Body of pancreas (tissue), 4 donors: ENCODE measurements around the gene KAZALD1. TPM values are rescaled to one million over a fixed set of nuclear protein-coding genes. Genes with fewer than 3 reads are reported as not detected.

Experiments
- ATAC-seq: fragments of 150-250 bp; one replicate; pipeline ENCODE4 v1.9.1; 2016
- DNase-seq, 4 donors: peaks; one replicate each; pipeline ENCODE4 v3.0.0-alpha.2; 2019
- H3K27ac ChIP-seq, 4 donors: fragments of 200-600 bp; sonication (generic); 1 replicate in 3 of 4; 2 replicates in 1 of 4; pipeline versions ENCODE4 v1.5.1 to v1.6.1; 2016 to 2019; ENCODE audit warnings: mild to moderate bottlenecking in 1 of 4, mixed read lengths in 1 of 4, moderate library complexity in 1 of 4
- H3K27me3 ChIP-seq, 2 donors: fragments of 200-600 bp; sonication (generic); one replicate each; pipeline ENCODE4 v1.6.0; 2016; ENCODE audit warnings: mild to moderate bottlenecking in 1 of 2
- H3K36me3 ChIP-seq, 2 donors: fragments of 200-600 bp; sonication (generic); replicated peaks in 1 of 2; 2 replicates each; pipeline ENCODE4 v1.5.1; 2016; ENCODE audit warnings: low read depth in 2 of 2; ENCODE audit not compliant: insufficient read depth in 1 of 2
- H3K4me1 ChIP-seq: fragments of 200-600 bp; sonication (generic); one replicate; pipeline ENCODE4 v1.6.0; 2016
- H3K4me3 ChIP-seq, 2 donors: fragments of 200-600 bp; sonication (generic); 1 replicate in 1 of 2; 2 replicates in 1 of 2; pipeline ENCODE4 v1.5.1; 2016 to 2019
- H3K9me3 ChIP-seq, 3 donors: fragments of 200-600 bp; sonication (generic); 1 replicate in 2 of 3; 2 replicates in 1 of 3; pipeline ENCODE4 v1.5.1; 2016
- CTCF ChIP-seq, 7 experiments: fragments of 450-650 bp in 4 of 7; fragments of 200-600 bp in 3 of 7; sonication (generic) in 3 of 7; IDR thresholded peaks; one replicate each; pipeline ENCODE4 v1.5.1; 2016 to 2019; ENCODE audit warnings: antibody characterized with exemption in 7 of 7
- POLR2A ChIP-seq, 3 donors: fragments of 450-650 bp; IDR thresholded peaks; one replicate each; pipeline ENCODE4 v1.6.1; 2016; ENCODE audit warnings: antibody characterized with exemption in 3 of 3, mild to moderate bottlenecking in 2 of 3
- WGBS, 2 donors: methylation state at CpG; one replicate each; pipeline ENCODE4 v1.1.5; 2017; 5-methylcytosine and 5-hydroxymethylcytosine counted together
- intact Hi-C: fragments of 100-400 bp; cut with DNase I; formaldehyde crosslinking; loops from one replicate; pipeline ENCODE4 v1.15.1; 2023
- total RNA-seq, 2 donors: library from RNA; depleted of rRNA; stranded (reverse); fragments of >200 nt; gene quantifications; one replicate each; pipeline ENCODE4 v1.1.0, GENCODE V29; 2016

The KAZALD1 gene
- total RNA-seq, 2 donors from 2014 or later: 1.6 to 1.8 TPM

GRCh38 chr10:101035916-101036702 is 25.7 kb upstream of the KAZALD1 start:
- no peaks in the 10 kb centered on the region for H3K27me3 ChIP-seq
- ATAC-seq (no peak), DNase-seq (no peak)
- H3K36me3 ChIP-seq: peaks cover 0 to 8% of the 10 kb centered on the region in 2 donors
- TF ChIP-seq POLR2A (IDR thresholded peaks at IDR 0.05) (no peak), CTCF (IDR thresholded peaks at IDR 0.05) (no peak)
- peaks cover 26% of the 10 kb centered on the region for H3K4me1 ChIP-seq
- H3K27ac ChIP-seq: no peak overlapping the region
- H3K4me3 ChIP-seq: no peak overlapping the region
- intact Hi-C loops: no loop called here
- no peaks in the 10 kb centered on the region for H3K9me3 ChIP-seq
- WGBS, 2 donors: 78 to 83% methylated on average over 9 of the region's 10 CpGs

- TF ChIP-seq CTCF (IDR thresholded peaks at IDR 0.05) (no peak), POLR2A (IDR thresholded peaks at IDR 0.05) (no peak)
- intact Hi-C loops: no loop called here
- WGBS, 2 donors: 73 to 88% methylated on average over 1 to 7 of the region's 7 CpGs
- ATAC-seq: no peak
- H3K36me3 ChIP-seq: peaks cover 0 to 8% of the 10 kb centered on the region in 2 donors
- H3K27ac ChIP-seq: no peak overlapping the region
- H3K9me3 ChIP-seq: no peaks in the 10 kb centered on the region
- H3K4me3 ChIP-seq: no peak overlapping the region
- no peaks in the 10 kb centered on the region for H3K27me3 ChIP-seq
- no peak for DNase-seq
- peaks cover 26% of the 10 kb centered on the region for H3K4me1 ChIP-seq
These were observed 25.1 kb upstream of the KAZALD1 start for GRCh38 chr10:101036726-101037125.

GRCh38 chr10:101038484-101038883 is 23.3 kb upstream of the KAZALD1 start:
- Histone ChIP-seq H3K9me3 (no peaks in the 10 kb centered on the region), H3K36me3 (peaks cover 0 to 8% of the 10 kb centered on the region in 2 donors), H3K4me3 (no peak overlapping the region), H3K4me1 (peaks cover 24% of the 10 kb centered on the region), H3K27ac (no peak overlapping the region), H3K27me3 (no peaks in the 10 kb centered on the region)
- DNase-seq (no peak), ATAC-seq (no peak)
- WGBS, 2 donors: 75 to 81% methylated on average over 5 of the region's 5 CpGs
- TF ChIP-seq CTCF (IDR thresholded peaks at IDR 0.05): no peak
- TF ChIP-seq POLR2A (IDR thresholded peaks at IDR 0.05): no peak
- intact Hi-C loops: no loop called here

GRCh38 chr10:101040061-101040460 is 21.7 kb upstream of the KAZALD1 start:
- DNase-seq (no peak), ATAC-seq (no peak)
- no peak for TF ChIP-seq CTCF (IDR thresholded peaks at IDR 0.05)
- no peak for TF ChIP-seq POLR2A (IDR thresholded peaks at IDR 0.05)
- 93 to 98% methylated on average over 3 of the region's 3 CpGs for whole genome bisulfite sequencing, 2 donors
- no peak overlapping the region for H3K27ac ChIP-seq
- H3K27me3 ChIP-seq: no peaks in the 10 kb centered on the region
- H3K4me1 ChIP-seq: peaks cover 20% of the 10 kb centered on the region
- H3K36me3 ChIP-seq: peaks cover 0 to 8% of the 10 kb centered on the region in 2 donors
- no peaks in the 10 kb centered on the region for H3K9me3 ChIP-seq
- H3K4me3 ChIP-seq: no peak overlapping the region
- intact Hi-C loops: no loop called here

GRCh38 chr10:101040851-101041250 is 20.9 kb upstream of the KAZALD1 start:
- H3K4me3 ChIP-seq: no peak overlapping the region
- H3K4me1 ChIP-seq: peaks cover 20% of the 10 kb centered on the region
- no peaks in the 10 kb centered on the region for H3K27me3 ChIP-seq
- TF ChIP-seq CTCF (IDR thresholded peaks at IDR 0.05) (no peak), POLR2A (IDR thresholded peaks at IDR 0.05) (no peak)
- H3K27ac ChIP-seq: no peak overlapping the region
- H3K36me3 ChIP-seq: peaks cover 0 to 8% of the 10 kb centered on the region in 2 donors
- no peaks in the 10 kb centered on the region for H3K9me3 ChIP-seq
- WGBS, 2 donors: 24 to 30% methylated on average over 2 of the region's 2 CpGs
- no peak for DNase-seq
- intact Hi-C loops: no loop called here
- no peak for ATAC-seq
